ENCODE data around the gene SLC39A9.
"Not testable (repeated sequence)": the region's sequence is repeated elsewhere in the genome, so short reads cannot be mapped to it uniquely, and the experiment has no call there.

DNA sequence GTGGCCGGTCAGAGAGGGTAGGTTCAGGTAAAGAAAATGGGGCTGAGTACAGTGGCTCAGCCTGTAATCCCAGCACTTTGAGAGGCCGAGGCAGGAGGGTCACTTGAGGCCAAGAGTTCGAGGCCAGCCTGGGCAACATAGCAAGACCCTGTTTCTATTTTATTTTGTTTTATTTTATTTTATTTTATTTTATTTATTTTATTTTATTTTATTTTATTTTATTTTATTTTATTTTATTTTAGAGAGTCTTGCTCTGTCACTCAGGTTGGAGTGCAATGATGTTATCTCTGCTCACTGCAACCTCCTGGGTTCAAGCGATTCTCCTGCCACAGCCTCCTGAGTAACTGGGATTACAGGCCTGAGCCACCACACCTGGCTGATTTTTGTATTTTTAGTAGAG, 99.4 kb downstream of the SLC39A9 start:
- TF ChIP-seq, protein P1, sequence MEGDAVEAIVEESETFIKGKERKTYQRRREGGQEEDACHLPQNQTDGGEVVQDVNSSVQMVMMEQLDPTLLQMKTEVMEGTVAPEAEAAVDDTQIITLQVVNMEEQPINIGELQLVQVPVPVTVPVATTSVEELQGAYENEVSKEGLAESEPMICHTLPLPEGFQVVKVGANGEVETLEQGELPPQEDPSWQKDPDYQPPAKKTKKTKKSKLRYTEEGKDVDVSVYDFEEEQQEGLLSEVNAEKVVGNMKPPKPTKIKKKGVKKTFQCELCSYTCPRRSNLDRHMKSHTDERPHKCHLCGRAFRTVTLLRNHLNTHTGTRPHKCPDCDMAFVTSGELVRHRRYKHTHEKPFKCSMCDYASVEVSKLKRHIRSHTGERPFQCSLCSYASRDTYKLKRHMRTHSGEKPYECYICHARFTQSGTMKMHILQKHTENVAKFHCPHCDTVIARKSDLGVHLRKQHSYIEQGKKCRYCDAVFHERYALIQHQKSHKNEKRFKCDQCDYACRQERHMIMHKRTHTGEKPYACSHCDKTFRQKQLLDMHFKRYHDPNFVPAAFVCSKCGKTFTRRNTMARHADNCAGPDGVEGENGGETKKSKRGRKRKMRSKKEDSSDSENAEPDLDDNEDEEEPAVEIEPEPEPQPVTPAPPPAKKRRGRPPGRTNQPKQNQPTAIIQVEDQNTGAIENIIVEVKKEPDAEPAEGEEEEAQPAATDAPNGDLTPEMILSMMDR (IDR thresholded peaks at IDR 0.05; ENCODE audit: poor library complexity, severe bottlenecking): not testable (repeated sequence)
- TF ChIP-seq EZH2 (IDR thresholded peaks at IDR 0.05; ENCODE audit: borderline replicate concordance, insufficient read depth, low read length, poor library complexity, severe bottlenecking); POLR2AphosphoS5 (IDR thresholded peaks at IDR 0.05): not testable (repeated sequence)
